HepG2 (cell line): ENCODE measurements around the gene TMED6. TPM values are rescaled to one million over a fixed set of nuclear protein-coding genes. Genes with fewer than 3 reads are reported as not detected.

Experiments
- ATAC-seq: fragments of 200-7000 bp; cut with Tn5 transposase; 3 replicates; pipeline ENCODE4 v1.9.1; 2020; ENCODE audit warnings: mild to moderate bottlenecking, moderate library complexity
- BruUV-seq: library from RNA; stranded (reverse); fragments of 400-500 nt; replicated peaks from 2 replicates; lab custom pipeline; 2021; lab: Mats Ljungman, UMichigan
- CTCF ChIA-PET: fragments of 300-600 bp; formaldehyde crosslinking; extraction: SDS; loops from one replicate; lab custom pipeline; 2021; ENCODE audit warnings: low total read pairs, inconsistent platforms, low intra/inter-chr PET ratio; lab: Yijun Ruan, JAX
- POLR2A ChIA-PET: fragments of 350-600 bp; sonication (Branson Sonifier 250); formaldehyde crosslinking; loops from one replicate; lab custom pipeline; 2020; ENCODE audit warnings: antibody characterized with exemption, inconsistent platforms; lab: Yijun Ruan, JAX
- DNase-seq: peaks from one replicate; pipeline ENCODE4 v3.0.0-alpha.2; 2015; ENCODE audit warnings: low spot score
- FAIRE-seq: peaks from 3 replicates; lab custom pipeline; 2011; peaks lifted over from hg19 to GRCh38; lab: Jason Lieb, UNC
- H2AFZ ChIP-seq: one replicate; pipeline ENCODE4 v1.6.1; 2011; ENCODE audit warnings: low read length, inconsistent platforms
- H3K27ac ChIP-seq: fragments of 300-600 bp; 3 replicates; pipeline ENCODE4 v1.8.0; 2011; ENCODE audit warnings: mixed run types, mild to moderate bottlenecking, mixed read lengths, low read length, inconsistent platforms; ENCODE audit not compliant: insufficient read depth; ENCODE audit errors: extremely low read length
- H3K27me3 ChIP-seq, 2 experiments: fragments of 200-600 bp in 1 of 2; 2 replicates in 1 of 2; 3 replicates in 1 of 2; pipeline versions ENCODE4 v1.6.0 to v1.8.0; 2011; ENCODE audit warnings: low read length in 2 of 2, mild to moderate bottlenecking in 2 of 2, moderate library complexity in 2 of 2, inconsistent platforms in 1 of 2; ENCODE audit not compliant: insufficient read depth in 2 of 2, control insufficient read depth in 1 of 2
- H3K36me3 ChIP-seq, 2 experiments: fragments of 200-600 bp in 1 of 2; replicated peaks in 1 of 2; 2 replicates in 1 of 2; 3 replicates in 1 of 2; pipeline versions ENCODE4 v1.5.1 to v1.8.0; 2011; ENCODE audit warnings: low read length in 2 of 2, inconsistent platforms in 1 of 2; ENCODE audit not compliant: insufficient read depth in 2 of 2, control insufficient read depth in 1 of 2
- H3K4me1 ChIP-seq: 2 replicates; pipeline ENCODE4 v1.5.1; 2012; ENCODE audit warnings: low read length, inconsistent platforms; ENCODE audit not compliant: insufficient read depth
- H3K4me2 ChIP-seq: 2 replicates; pipeline ENCODE4 v1.6.0; 2011; ENCODE audit warnings: low read depth, low read length, inconsistent platforms
- H3K4me3 ChIP-seq, 3 experiments: fragments of 200-600 bp in 1 of 3; sonication (generic), shearing (Covaris generic) in 1 of 3; replicated peaks in 1 of 3; 2 replicates each; pipeline ENCODE4 v1.5.1; 2011 to 2016; ENCODE audit warnings: low read length in 3 of 3, inconsistent platforms in 2 of 3, low read depth in 2 of 3, mild to moderate bottlenecking in 2 of 3, control low read depth in 1 of 3, mixed read lengths in 1 of 3; ENCODE audit not compliant: insufficient read depth in 1 of 3
- H3K79me2 ChIP-seq: one replicate; pipeline ENCODE4 v1.6.1; 2011; ENCODE audit warnings: low read length, inconsistent platforms; ENCODE audit not compliant: insufficient read depth
- H3K9ac ChIP-seq: 2 replicates; pipeline ENCODE4 v1.6.0; 2011; ENCODE audit warnings: mild to moderate bottlenecking, low read depth, low read length, inconsistent platforms; ENCODE audit not compliant: insufficient read depth
- H3K9me3 ChIP-seq: 2 replicates; pipeline ENCODE4 v1.5.1; 2012; ENCODE audit warnings: mild to moderate bottlenecking, low read length
- H4K20me1 ChIP-seq: 2 replicates; pipeline ENCODE4 v1.6.0; 2011; ENCODE audit warnings: inconsistent platforms, mild to moderate bottlenecking, low read length, moderate library complexity; ENCODE audit not compliant: insufficient read depth
- AGO2 ChIP-seq: fragments of 200-400 bp; formaldehyde crosslinking; optimal IDR thresholded peaks from 2 replicates; pipeline ENCODE3; 2017; ENCODE audit warnings: mild to moderate bottlenecking, low read depth, low read length, moderate library complexity
- CENPT ChIP-seq: sonication (generic); formaldehyde crosslinking; IDR thresholded peaks from 2 replicates; pipeline ENCODE4 v1.8.0; 2022; ENCODE audit warnings: low read depth, mild to moderate bottlenecking, moderate library complexity, missing genetic modification reagents
- HNRNPL ChIP-seq: fragments of 200-400 bp; formaldehyde crosslinking; IDR thresholded peaks from 2 replicates; pipeline ENCODE4 v1.6.1; 2017; ENCODE audit warnings: mild to moderate bottlenecking, low read depth, low read length
- MZF1 ChIP-seq: sonication (generic); formaldehyde crosslinking; IDR thresholded peaks from 2 replicates; pipeline ENCODE4 v1.8.1; 2023; ENCODE audit warnings: mild to moderate bottlenecking, missing genetic modification reagents, borderline replicate concordance
- POLR2A ChIP-seq, 2 experiments: IDR thresholded peaks; 2 replicates each; pipeline ENCODE4 v1.6.1; 2011; ENCODE audit warnings: low read depth in 2 of 2, low read length in 2 of 2, mild to moderate bottlenecking in 1 of 2, moderate library complexity in 1 of 2; ENCODE audit not compliant: insufficient read depth in 1 of 2
- TCF7L2 ChIP-seq: IDR thresholded peaks from 2 replicates; pipeline ENCODE4 v1.6.1; 2011; ENCODE audit warnings: mild to moderate bottlenecking, low read depth, low read length, moderate library complexity
- ZFP36L2 ChIP-seq: sonication (generic); formaldehyde crosslinking; IDR thresholded peaks from 2 replicates; pipeline ENCODE4 v1.4.0; 2020; ENCODE audit warnings: missing genetic modification reagents
- ZNF646 ChIP-seq: sonication (generic); formaldehyde crosslinking; IDR thresholded peaks from 2 replicates; pipeline ENCODE4 v1.9.0; 2021; ENCODE audit warnings: mild to moderate bottlenecking, missing genetic modification reagents
- WGBS: methylation state at CpG from one replicate; pipeline ENCODE4 v1.1.6; 2017; ENCODE audit warnings: low lambda C conversion rate; 5-methylcytosine and 5-hydroxymethylcytosine counted together
- in situ Hi-C: cut with HindIII; loops from 2 replicates; pipeline ENCODE4 v1.10.0; 2017; ENCODE audit warnings: low pct_unique_long_range_greater_than_20kb; ENCODE audit not compliant: extremely low pct_ligation_motif_present
- intact Hi-C: fragments of 100-400 bp; cut with micrococcal nuclease; formaldehyde crosslinking; loops from one replicate; pipeline ENCODE4 v1.10.0; 2022; ENCODE audit not compliant: unreplicated experiment
- polyA plus RNA-seq, 8 experiments: library from polyadenylated mRNA; depleted of rRNA in 3 of 8; stranded (reverse) in 7 of 8; unstranded in 1 of 8; fragments of >200 nt; fragmentation: Illumina TruSeq in 4 of 8; extraction: Trizol in 4 of 8; gene quantifications; 2 replicates each; pipeline versions ENCODE4 v1.2.1 to v1.2.3, GENCODE V29; 2011 to 2016; ENCODE audit warnings: low read depth in 4 of 8, missing spikeins in 1 of 8, mixed read lengths in 1 of 8; ENCODE audit not compliant: insufficient read depth in 1 of 8
- total RNA-seq, 5 experiments: library from RNA; depleted of rRNA; stranded (reverse); fragments of >200 nt; fragmentation: Illumina TruSeq; extraction: Trizol; gene quantifications; 2 replicates each; pipeline ENCODE4 v1.2.3, GENCODE V29; 2016; ENCODE audit warnings: low read depth in 1 of 5

TMED6 gene
- total and polyA plus RNA-seq, 2 of the 13 experiments (the other 11 are each of a cell fraction or from before 2014, with no cell fraction given) = 9.8 to 14.4 TPM

- peaks cover 27% of the 10 kb centered on the region for H3K4me1 ChIP-seq
- H3K27ac ChIP-seq = no peak overlapping the region
- 99% methylated on average over 15 of the region's 17 CpGs for WGBS
- in situ Hi-C loops = no loop called here
- ChIA-PET CTCF (no interaction called here), POLR2A (interaction anchor here (1.9 kb wide), 1 partner anchor 10 kb away, joined by 6 read pairs; no protein-coding TSS in a partner anchor)
- no peak overlapping the region for H3K4me3 ChIP-seq
- FAIRE-seq (no peak), DNase-seq (no peak), ATAC-seq (no peak)
- no peak overlapping the region for H3K9ac ChIP-seq
- 0 out of 2 replicates have a peak, but pooled peaks cover 4% of the 10 kb centered on the region for H4K20me1 ChIP-seq
- no peak overlapping the region for H3K4me2 ChIP-seq
- 0 out of 2 replicates have a peak, but pooled peaks have one; percentile 45 for TF ChIP-seq HNRNPL
- peak in 1 of 2 experiments; percentile 8; a peak in 1 of 4 replicates for TF ChIP-seq POLR2A (IDR thresholded peaks at IDR 0.05; ENCODE audit: insufficient read depth in 1 of 2, low read depth in 2 of 2, low read length in 2 of 2)
- no peak for TF ChIP-seq MZF1
- TF ChIP-seq ZNF646 (CRISPR knock-in tag) = no peak
- no peak for TF ChIP-seq ZFP36L2
- TF ChIP-seq CENPT = 0 out of 2 replicates have a peak, but pooled peaks have one; percentile 41
- no peak for TF ChIP-seq TCF7L2
- TF ChIP-seq AGO2 = peak; percentile 81
- intact Hi-C loops = no loop called here
- H3K27me3 ChIP-seq = no peaks in the 10 kb centered on the region
- no peaks in the 10 kb centered on the region for H3K9me3 ChIP-seq
- BruUV-seq = no TSS peak
- peaks cover 44 to 65% of the 10 kb centered on the region in 2 experiments for H3K36me3 ChIP-seq
- H3K79me2 ChIP-seq = peaks cover 24% of the 10 kb centered on the region
- no peak overlapping the region for H2AFZ ChIP-seq
These were observed 35.0 kb downstream of the TMED6 start for GRCh38 chr16:69316595-69317034.
